ENCODE data around the gene PLK4.
"Not testable (repeated sequence)": the region's sequence is repeated elsewhere in the genome, so short reads cannot be mapped to it uniquely, and the experiment has no call there.

The PLK4 gene

GRCh38 chr4:127880763-127881562 lies at the start of gene PLK4:
Gene PLK4 (plus strand): TSS chr4:127880893. CDS start chr4:127881135, 242 bp downstream.
- peak; percentile 99 for DNase-seq

GRCh38 chr4:127832585-127832984 lies 48.1 kb upstream of the PLK4 start:
- DNase-seq = no peak

GRCh38 chr4:127843704-127844600 lies 36.7 kb upstream of the PLK4 start:
- no peak for DNase-seq

- no peak for DNase-seq
These were observed 36.0 kb upstream of the PLK4 start for GRCh38 chr4:127844601-127845116.

- DNase-seq = no peak
These were observed 34.6 kb upstream of the PLK4 start for GRCh38 chr4:127846061-127846460.

GRCh38 chr4:127846765-127847164 lies 33.9 kb upstream of the PLK4 start:
- DNase-seq = no peak

- no peak for DNase-seq
These were observed 31.0 kb upstream of the PLK4 start for GRCh38 chr4:127849505-127850234.

- no peak for DNase-seq
These were observed 28.0 kb upstream of the PLK4 start for GRCh38 chr4:127852661-127853060.

GRCh38 chr4:127856196-127856812 lies 24.4 kb upstream of the PLK4 start:
- no peak for DNase-seq

GRCh38 chr4:127856813-127857447 lies 23.8 kb upstream of the PLK4 start:
- peak; percentile 35 for DNase-seq

- DNase-seq = no peak
These were observed 23.1 kb upstream of the PLK4 start for GRCh38 chr4:127857641-127858040.

- DNase-seq = no peak
These were observed 12.5 kb upstream of the PLK4 start for GRCh38 chr4:127868196-127868595.

- DNase-seq = no peak
These were observed 10.4 kb upstream of the PLK4 start for GRCh38 chr4:127870281-127870680.

- no peak for DNase-seq
These were observed 10.0 kb upstream of the PLK4 start for GRCh38 chr4:127870688-127871087.

GRCh38 chr4:127875791-127876190 lies 4.9 kb upstream of the PLK4 start:
- no peak for DNase-seq

- no peak for DNase-seq
These were observed 821 bp downstream of the PLK4 start for GRCh38 chr4:127881563-127881864.

GRCh38 chr4:127888559-127888958 lies 7.9 kb downstream of the PLK4 start:
- DNase-seq = no peak

GRCh38 chr4:127889903-127890302 lies 9.2 kb downstream of the PLK4 start:
- no peak for DNase-seq

GRCh38 chr4:127896069-127896468 lies 15.4 kb downstream of the PLK4 start:
- DNase-seq = no peak

GRCh38 chr4:127896528-127896927 lies 15.8 kb downstream of the PLK4 start:
- no peak for DNase-seq

GRCh38 chr4:127899682-127900081 lies 19.0 kb downstream of the PLK4 start:
- DNase-seq = not testable (repeated sequence)

- DNase-seq = no peak
These were observed 24.3 kb downstream of the PLK4 start for GRCh38 chr4:127905029-127905428.

Measured in eye (tissue), 1 donor.